Measurements from ENCODE around the gene HRH3.

DNA sequence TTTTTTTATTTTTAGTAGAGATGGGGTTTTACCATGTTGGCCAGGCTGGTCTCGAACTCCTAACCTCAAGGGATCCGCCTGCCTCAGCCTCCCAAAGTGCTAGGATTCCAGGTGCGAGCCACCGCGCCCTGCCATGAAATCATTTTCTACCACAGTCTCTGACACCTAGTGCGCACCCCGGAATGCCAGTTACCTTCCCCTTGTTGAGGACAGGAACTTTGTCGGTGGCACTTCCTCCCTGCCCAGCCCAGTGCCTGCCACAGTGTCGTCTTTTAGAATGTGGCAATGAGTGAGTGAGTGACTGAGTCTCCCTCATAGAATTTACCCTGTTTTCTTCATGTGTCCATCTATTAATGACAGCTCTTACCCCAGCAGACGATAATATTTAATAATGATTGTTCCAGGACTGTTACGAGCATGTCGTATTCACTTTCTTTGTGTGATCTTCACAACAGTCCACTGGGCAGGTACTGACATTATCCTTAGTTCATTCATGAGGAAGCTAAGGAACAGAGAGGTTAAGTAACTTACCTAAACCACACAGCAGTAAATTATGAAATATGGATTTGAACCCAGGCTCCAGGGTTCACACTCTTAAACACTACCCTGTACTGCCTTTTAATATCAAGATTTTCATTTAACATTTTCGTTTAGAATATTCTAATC is 20.1 kb upstream of the HRH3 start:
- no peak for TF ChIP-seq POLR2A (IDR thresholded peaks at IDR 0.05; ENCODE audit: low read depth, low read length)
- TF ChIP-seq POLR2AphosphoS5 (IDR thresholded peaks at IDR 0.05; ENCODE audit: low read depth, low read length): no peak
- TF ChIP-seq POU2F2 (IDR thresholded peaks at IDR 0.05; ENCODE audit: low read depth, low read length): no peak
- no peak for TF ChIP-seq TAF1 (IDR thresholded peaks at IDR 0.05; ENCODE audit: low read depth, low read length)
- TF ChIP-seq SPI1 (IDR thresholded peaks at IDR 0.05; ENCODE audit: low read depth, low read length): no peak
- no peak for TF ChIP-seq PAX5 (IDR thresholded peaks at IDR 0.05; ENCODE audit: insufficient read depth, low read length, severe bottlenecking)

Data from GM12891 (cell line).